Right ventricle myocardium superior (tissue), 1 donor: ENCODE data around the gene HMCN2. TPM values are rescaled to one million over a fixed set of nuclear protein-coding genes. Genes with fewer than 3 reads are reported as not detected.
A peak's percentile ranks its signal among the peaks of the same experiment; 100 is the strongest.

ENCODE experiments used
- ATAC-seq: fragments of 200-7000 bp; cut with Tn5 transposase; one replicate; pipeline ENCODE4 v1.9.1; 2020; ENCODE audit warnings: mild to moderate bottlenecking; ENCODE audit not compliant: poor library complexity
- DNase-seq: peaks from one replicate; pipeline ENCODE4 v3.0.0-alpha.2; 2020
- intact Hi-C: fragments of 100-400 bp; cut with DNase I; formaldehyde crosslinking; loops from one replicate; pipeline ENCODE4 v1.11.2; 2022
- total RNA-seq: library from RNA; stranded (reverse); fragmentation: NEBNext Ultra II Directional; extraction: Animal tissue kit (Norgen Biotek cat#: 25700); gene quantifications from one replicate; pipeline ENCODE4 v1.2.1, GENCODE V29; 2021
- donor health status: DM: no; HTN: yes; CAD: no; lungs with severe emphysema.

Gene HMCN2
- total RNA-seq, 1 donor from 2014 or later, result 5.2 TPM

DNA sequence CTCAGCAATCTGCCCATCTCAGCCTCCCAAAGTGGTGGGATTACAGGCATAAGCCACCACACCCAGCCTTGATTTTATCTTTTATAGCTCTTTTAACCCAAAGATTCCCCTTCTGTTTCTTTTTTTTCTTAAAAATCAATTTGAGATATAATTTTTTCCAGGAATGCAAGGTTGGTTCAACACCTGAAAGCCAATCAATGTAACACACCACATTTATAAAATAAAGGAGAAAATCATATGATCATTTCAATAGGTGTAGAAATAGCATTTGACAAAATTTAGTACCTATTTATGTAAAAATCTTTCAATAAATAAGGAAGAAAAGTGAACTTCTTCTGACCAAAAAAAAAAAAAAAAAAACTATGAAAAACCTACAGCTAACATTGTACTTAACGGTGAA lies 175.5 kb downstream of the HMCN2 start:
- no peak for ATAC-seq
- no peak for DNase-seq
- intact Hi-C loops, result no loop called here

DNA sequence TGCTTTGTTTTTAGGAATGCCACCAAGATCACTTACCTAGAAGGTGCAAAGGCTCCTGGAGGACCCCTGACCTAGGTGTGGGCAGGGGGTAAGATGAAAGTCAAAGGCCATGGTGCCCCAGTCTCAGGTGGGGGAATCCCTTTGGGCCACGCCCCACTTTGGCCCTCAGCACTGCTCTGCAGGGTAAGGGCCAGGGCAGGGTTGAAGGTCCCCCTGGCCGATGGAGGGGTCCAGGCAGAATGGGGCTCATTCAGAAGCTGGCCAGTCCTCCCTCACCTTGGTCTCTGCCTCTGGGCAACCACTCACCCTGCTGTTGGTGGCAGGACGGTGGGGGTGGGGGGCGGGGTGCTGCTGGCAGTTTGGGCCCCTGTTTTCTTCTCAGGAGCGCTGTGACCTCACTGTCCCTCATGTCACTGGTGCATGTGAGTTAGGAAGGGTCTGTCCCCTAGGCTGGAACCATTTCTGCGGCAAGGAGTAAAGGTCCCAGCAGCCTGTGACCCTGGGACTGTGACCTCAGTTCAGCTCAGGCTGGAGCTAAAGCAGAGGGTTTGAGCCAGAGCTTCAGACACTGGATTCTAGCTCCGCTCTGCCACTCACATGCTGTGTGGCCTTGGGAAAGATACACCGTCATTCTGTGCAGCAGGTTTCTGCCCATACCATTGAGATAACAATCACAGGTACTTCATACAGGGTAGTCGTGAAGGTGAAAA lies 177.3 kb downstream of the HMCN2 start:
- ATAC-seq (no peak), DNase-seq (no peak)
- intact Hi-C loops, result no loop called here

DNA sequence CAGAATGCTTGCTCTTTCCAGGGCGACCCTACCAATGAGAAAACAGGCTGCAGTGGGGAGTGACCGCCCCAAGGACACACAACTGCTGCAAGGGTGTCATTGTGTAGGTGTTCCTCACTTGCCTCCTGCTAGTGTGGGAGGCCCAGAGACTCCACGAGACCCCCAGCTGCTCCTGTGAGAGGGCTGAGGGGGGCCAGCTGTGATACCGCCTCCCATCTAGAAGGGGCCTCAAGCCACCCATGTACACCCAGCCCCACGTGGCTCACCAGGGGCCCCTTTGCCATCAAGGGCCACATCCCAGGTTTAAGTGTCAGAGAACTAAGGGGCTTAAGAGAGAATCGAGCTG lies 177.9 kb downstream of the HMCN2 start:
- DNase-seq (no peak), ATAC-seq (no peak)
- intact Hi-C loops, result no loop called here

GRCh38 chr9:130443840-130444492 lies 178.4 kb downstream of the HMCN2 start:
- DNase-seq (no peak), ATAC-seq (no peak)
- intact Hi-C loops, result no loop called here

GRCh38 chr9:130444565-130445221 lies 179.1 kb downstream of the HMCN2 start, which contains the start of gene ASS1:
Gene ASS1, plus strand, starts transcription at chr9:130444961. Its CDS starts 7,268 bp downstream, at chr9:130452229.
- intact Hi-C loops, result no loop called here
- DNase-seq (peak; percentile 86), ATAC-seq (peak; percentile 78)

- DNase-seq (peak; percentile 76), ATAC-seq (peak; percentile 54)
- intact Hi-C loops, result no loop called here
Measured at GRCh38 chr9:130445268-130445983, 179.9 kb downstream of the HMCN2 start.

- DNase-seq (peak; percentile 93), ATAC-seq (peak; percentile 80)
- intact Hi-C loops, result no loop called here
Measured at GRCh38 chr9:130446101-130446861, 180.7 kb downstream of the HMCN2 start.

- DNase-seq (no peak), ATAC-seq (no peak)
- intact Hi-C loops, result no loop called here
Measured at GRCh38 chr9:130447193-130447816, 181.7 kb downstream of the HMCN2 start.

- intact Hi-C loops, result no loop called here
- ATAC-seq, result no peak
- DNase-seq, result no peak
Measured at GRCh38 chr9:130448035-130448624, 182.6 kb downstream of the HMCN2 start.

- intact Hi-C loops, result no loop called here
- no peak for DNase-seq
- no peak for ATAC-seq
Measured at GRCh38 chr9:130448771-130449603, 183.4 kb downstream of the HMCN2 start.

DNA sequence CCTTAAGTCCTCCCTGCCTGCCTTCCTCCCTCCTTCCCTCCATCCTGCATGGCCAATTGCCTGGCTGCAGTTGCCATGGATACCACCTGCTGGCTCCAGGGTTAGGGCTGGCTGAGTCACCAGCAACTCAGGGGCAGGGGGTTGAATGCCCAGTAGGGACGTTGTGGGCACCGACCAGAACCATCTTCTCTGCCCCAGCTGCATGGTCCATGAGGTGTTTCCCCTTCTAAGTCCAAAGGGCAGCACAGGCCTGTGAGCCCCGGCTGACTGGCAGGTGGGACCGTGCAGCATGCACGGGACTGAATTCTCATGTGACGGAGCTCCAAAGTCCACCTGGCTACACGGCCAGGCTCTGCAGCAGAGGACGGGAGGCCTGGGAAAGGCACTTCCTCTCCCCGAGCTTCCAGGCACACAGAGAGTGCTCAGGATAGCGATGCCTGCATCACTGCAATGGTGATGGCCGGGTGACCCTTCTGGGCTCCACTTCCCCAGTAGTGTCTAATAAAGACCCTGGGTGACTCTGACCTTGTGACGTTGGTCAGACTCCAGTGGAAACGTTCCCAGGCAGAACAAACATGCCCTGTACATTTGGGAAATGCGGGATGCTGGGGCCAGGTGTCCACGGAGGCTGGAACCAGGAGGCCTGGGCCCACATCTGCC lies 184.9 kb downstream of the HMCN2 start:
- DNase-seq, result no peak
- intact Hi-C loops, result no loop called here
- ATAC-seq, result no peak

DNA sequence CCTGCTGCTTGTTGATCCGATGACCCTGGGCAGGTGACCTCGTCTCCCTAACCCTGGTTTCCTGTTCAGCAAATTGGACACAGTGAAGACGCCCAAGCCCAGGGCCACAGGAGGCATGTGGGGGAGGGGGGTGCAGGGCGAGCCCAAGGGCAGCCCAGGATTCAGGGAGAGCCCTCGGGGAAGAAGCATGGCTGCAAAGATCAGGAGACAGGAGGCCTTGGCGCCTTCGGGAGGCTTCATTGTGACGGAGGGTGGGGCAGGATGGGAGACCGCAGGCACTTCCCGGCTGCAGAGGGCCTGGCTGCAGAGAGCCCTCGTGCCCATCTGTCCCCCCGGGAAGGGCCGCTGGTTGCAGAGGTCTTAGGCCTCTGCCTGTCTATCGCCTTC lies 185.4 kb downstream of the HMCN2 start:
- intact Hi-C loops, result no loop called here
- DNase-seq (no peak), ATAC-seq (no peak)

DNA sequence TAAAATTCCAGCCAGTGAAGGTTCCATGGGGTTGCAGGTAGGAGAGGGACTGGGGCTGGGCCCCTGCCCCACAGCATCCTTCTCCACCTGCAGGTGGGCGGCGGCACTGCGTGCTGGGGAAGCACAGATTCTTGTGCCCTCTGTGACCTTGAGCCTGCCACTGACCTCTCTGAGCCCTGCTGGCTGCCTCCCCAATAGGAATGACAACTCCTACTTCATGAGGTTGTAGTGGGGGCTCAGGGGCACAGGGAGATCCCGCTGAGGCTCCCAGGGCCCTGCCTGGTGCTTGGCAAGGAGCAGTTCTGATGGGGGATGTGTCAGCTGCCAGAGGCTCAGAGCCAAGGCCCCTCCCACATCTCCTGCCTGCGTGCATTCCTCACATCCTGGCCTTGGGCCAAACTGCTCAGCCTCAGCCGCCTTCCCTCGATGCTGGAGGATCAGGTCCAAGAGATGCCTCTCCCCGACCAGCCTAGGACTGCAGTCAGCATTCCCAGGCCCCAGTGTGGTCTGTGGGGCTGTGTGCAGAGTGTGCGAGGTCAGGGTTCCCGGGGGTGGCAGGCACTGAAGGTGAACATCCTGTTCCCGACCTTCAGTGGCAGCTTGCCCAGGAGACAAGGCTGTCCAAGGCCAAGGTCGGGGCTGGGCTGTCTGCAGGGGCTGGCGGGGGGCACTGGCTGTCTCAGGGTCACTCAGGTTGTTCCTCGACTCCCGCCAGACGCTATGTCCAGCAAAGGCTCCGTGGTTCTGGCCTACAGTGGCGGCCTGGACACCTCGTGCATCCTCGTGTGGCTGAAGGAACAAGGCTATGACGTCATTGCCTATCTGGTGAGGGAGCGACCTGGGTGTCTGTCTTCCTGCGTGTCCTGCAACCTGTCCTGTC lies 186.2 kb downstream of the HMCN2 start:
- ATAC-seq (peak; percentile 78), DNase-seq (peak; percentile 89)
- intact Hi-C loops, result no loop called here

GRCh38 chr9:130452835-130453234 lies 187.3 kb downstream of the HMCN2 start:
- DNase-seq (no peak), ATAC-seq (no peak)
- intact Hi-C loops, result no loop called here

- intact Hi-C loops, result no loop called here
- peak; percentile 75 for DNase-seq
- peak; percentile 26 for ATAC-seq
Measured at GRCh38 chr9:130453487-130453886, 187.9 kb downstream of the HMCN2 start.
